ENCODE results near the gene COL15A1.
A peak's percentile ranks its signal among the peaks of the same experiment; 100 is the strongest.
"Not testable (repeated sequence)": the region's sequence is repeated elsewhere in the genome, so short reads cannot be mapped to it uniquely, and the experiment has no call there.

Gene COL15A1

GRCh38 chr9:99079542-99079941, 135.8 kb downstream of the COL15A1 start:
- no peak for DNase-seq (ENCODE audit: low spot score)

DNA sequence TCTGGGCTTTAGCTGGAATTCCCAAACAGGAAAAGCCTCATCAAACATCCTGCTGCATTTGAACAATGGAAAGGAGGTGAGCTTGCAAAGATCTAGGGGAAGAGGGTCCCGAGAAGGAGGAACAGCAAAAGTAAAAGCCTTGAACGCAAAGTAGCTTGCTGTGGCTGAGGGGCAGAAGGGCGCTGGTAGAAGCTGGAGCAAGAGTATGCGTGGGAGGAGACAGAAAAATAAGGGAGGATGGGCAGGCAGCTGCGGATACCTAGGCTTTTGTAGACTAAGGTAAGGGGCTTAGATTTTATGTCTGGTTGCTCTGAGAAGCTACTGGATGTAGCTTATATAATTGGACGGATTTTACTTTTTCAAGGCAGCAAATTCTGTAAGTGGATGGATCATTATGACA, 139.3 kb downstream of the COL15A1 start:
- DNase-seq (ENCODE audit: low spot score): no peak

GRCh38 chr9:99085949-99086948, 142.5 kb downstream of the COL15A1 start:
- DNase-seq (ENCODE audit: low spot score): no peak

- DNase-seq (ENCODE audit: low spot score): no peak
These were observed 143.8 kb downstream of the COL15A1 start for GRCh38 chr9:99087462-99087861.

DNA sequence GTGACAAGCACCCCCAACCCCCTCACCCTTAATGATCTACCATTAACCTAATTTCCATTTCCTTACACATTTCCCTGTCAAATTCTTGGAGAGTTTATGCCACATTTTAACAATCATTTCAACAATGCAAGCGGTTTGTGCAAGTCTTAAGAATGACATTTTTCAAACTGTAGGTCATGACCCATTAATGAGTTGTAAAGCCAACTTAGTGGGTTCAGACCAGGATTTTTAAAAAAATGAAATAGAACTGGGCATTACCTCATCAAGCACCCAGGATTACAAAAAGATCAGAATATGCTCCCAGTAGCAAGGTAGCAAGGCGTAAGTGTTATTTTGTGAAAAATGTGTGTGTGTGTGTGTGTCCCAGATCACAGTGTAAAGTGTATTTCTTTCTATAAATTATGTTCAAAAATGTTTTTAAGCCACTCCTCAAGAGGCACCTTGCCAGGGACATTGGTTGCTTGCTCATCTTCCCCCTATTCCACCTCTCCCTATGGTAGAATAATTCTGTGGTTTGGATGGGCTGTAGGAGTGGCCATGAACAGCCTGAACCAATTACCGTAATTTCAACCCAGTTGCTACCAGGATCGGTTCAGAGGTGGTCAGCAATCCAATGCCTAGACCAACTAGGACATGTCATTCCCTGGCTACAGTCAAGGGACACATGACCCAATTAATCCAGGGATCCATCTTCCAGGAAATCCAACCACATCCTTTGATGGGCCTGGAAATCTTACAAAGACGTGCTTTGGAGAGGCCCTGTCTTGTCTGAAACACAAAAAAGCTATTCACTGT, 146.8 kb downstream of the COL15A1 start:
- no peak for DNase-seq (ENCODE audit: low spot score)

GRCh38 chr9:99092643-99093491, 149.2 kb downstream of the COL15A1 start:
- DNase-seq (ENCODE audit: low spot score): no peak

GRCh38 chr9:99093492-99093791, 149.7 kb downstream of the COL15A1 start:
- no peak for DNase-seq (ENCODE audit: low spot score)

DNA sequence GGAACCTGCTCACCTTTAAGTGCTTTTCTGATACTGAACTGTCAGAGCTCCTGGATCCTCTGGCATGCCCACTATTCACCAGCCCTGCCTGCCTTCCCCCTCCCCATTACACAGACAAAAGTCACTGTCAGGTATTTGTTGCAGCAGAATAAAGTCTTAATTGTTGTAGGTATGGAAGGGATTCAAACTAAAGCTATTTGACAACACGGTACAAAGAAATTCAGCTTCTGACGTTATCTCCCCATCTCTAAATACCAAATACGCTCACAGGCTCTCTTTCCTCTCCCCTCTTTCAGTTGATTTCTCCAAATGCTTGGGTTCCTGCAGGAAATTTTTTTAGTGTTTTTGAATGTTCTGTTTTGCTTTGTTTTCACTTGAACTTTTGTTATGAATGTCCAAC, 151.9 kb downstream of the COL15A1 start:
- no peak for DNase-seq (ENCODE audit: low spot score)

DNA sequence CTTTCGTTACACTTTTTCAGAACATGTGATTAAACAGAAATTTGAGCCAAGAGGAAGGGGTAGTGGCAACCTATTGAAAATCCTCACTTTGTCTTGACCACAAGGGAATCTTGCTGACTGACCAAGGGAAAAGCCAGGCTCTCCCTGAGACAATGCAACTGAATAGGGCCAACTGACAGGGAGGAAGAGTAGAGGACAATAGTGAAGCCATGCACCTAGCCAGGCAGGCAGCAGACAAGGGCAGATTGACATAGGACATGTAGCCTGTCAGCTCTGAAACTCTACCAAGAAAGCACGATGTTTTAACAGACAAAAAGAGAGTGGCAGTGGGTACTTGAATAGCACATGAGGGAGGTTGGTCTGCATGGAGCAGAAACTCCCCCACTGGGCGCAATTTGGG, 152.7 kb downstream of the COL15A1 start:
- DNase-seq (ENCODE audit: low spot score): no peak

GRCh38 chr9:99099806-99100585, 156.3 kb downstream of the COL15A1 start:
- DNase-seq (ENCODE audit: low spot score): not testable (repeated sequence)

GRCh38 chr9:99101271-99101670, 157.6 kb downstream of the COL15A1 start:
- no peak for DNase-seq (ENCODE audit: low spot score)

DNA sequence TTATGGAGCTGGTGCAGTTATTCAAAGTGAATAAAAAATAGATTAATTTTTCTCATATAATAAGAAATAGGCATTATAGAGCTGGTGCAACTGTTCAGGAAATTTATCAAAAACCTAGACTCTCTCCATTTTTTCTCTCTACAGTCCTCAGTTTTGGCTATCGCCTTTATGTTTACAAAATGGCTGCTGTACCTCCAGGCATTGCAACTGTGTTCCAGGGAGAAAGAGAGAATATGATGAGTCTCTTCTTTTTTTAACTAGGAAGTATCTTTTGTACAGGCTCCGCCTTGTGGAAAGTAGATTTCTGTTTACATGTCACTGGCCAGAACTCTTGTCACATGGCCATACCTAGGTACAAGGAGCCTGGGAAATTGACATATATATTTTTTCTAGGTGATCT, 158.1 kb downstream of the COL15A1 start:
- DNase-seq (ENCODE audit: low spot score): no peak

GRCh38 chr9:99103054-99103895, 159.6 kb downstream of the COL15A1 start:
- DNase-seq (ENCODE audit: low spot score): no peak

GRCh38 chr9:99103901-99104458, 160.3 kb downstream of the COL15A1 start:
- DNase-seq (ENCODE audit: low spot score): no peak

GRCh38 chr9:99104459-99105151, 160.9 kb downstream of the COL15A1 start, which contains the start of gene TGFBR1:
TSS of gene TGFBR1 (plus strand) at chr9:99105113. CDS start at chr9:99105206, 93 bp downstream.
- peak; percentile 88 for DNase-seq (ENCODE audit: low spot score)

DNA sequence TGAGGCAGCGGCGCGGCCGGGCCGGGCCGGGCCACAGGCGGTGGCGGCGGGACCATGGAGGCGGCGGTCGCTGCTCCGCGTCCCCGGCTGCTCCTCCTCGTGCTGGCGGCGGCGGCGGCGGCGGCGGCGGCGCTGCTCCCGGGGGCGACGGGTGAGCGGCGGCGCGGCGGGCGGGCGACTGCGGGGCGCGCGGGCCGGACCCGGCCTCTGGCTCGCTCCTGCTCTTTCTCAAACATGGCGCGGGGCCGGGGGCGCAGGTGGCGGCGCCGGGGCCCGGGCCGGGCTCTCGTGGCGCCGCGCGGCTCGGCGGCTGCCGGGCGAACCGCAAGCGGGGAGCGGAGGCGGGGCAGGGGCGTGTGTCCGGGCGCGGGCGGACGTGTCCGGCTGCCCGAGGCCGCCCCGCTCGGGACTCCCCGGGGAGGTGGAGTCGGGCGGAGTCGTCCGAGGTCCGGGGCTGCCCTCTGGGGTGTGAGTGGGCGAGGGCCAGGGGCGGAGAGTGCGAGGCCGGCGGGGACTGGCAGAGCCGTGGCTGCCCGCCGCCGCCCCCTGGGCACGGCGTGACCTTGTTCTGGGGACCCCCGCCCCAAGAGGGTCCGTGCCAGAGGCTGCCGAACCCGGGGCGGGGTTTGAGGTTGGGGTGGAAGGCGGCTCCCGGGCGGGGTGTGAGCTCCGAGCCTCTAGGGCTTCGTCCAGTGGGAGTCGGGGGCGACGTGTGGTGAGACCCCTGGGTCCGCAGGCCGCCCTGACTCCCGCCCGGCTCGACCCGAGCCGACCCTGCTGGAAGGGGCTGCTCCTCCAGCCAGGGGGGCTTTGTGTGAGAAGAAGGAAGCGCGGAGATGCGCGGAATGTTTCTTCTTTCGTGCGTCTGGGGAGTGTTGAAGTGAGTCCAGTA, 161.7 kb downstream of the COL15A1 start:
- DNase-seq (ENCODE audit: low spot score): peak; percentile 60

DNA sequence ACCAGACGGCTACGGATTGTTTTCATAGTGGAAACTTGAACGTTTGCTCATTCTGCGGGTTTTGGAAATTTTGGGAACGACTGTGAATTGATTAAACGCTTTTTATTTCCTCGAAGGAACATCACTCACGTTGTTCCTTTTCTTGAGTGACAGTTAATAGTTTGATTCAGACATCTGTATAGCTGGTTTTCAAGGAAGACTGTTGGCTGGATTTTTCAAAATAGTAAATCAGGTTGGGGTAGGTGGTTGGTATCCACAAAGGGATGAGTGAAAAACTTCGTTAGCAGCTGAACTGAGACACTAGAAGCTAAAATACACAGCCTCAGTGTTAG, 162.3 kb downstream of the COL15A1 start:
- DNase-seq (ENCODE audit: low spot score): no peak

- DNase-seq (ENCODE audit: low spot score): no peak
These were observed 163.7 kb downstream of the COL15A1 start for GRCh38 chr9:99107421-99107820.
